PFSK-1 (cell line): ENCODE data around the gene GRAMD1B.

ENCODE experiments used
- POLR2AphosphoS5 ChIP-seq: IDR thresholded peaks from 2 replicates; pipeline ENCODE4 v1.6.1; 2012; ENCODE audit warnings: low read depth, mild to moderate bottlenecking, control low read depth, low read length, moderate library complexity
- REST ChIP-seq, 2 experiments: IDR thresholded peaks; 2 replicates each; pipeline versions ENCODE4 v1.6.1 to v1.8.0; 2011 to 2012; ENCODE audit warnings: low read depth in 2 of 2, low read length in 2 of 2, control low read depth in 1 of 2, inconsistent platforms in 1 of 2, mild to moderate bottlenecking in 1 of 2, moderate library complexity in 1 of 2; ENCODE audit not compliant: insufficient read depth in 1 of 2
- SIN3A ChIP-seq: IDR thresholded peaks from 2 replicates; pipeline ENCODE4 v1.6.1; 2012; ENCODE audit warnings: mild to moderate bottlenecking, low read length, moderate library complexity, borderline replicate concordance; ENCODE audit not compliant: insufficient read depth
- TAF1 ChIP-seq: IDR thresholded peaks from 2 replicates; pipeline ENCODE4 v1.6.1; 2012; ENCODE audit warnings: low read length, control low read depth, borderline replicate concordance; ENCODE audit not compliant: insufficient read depth

DNA sequence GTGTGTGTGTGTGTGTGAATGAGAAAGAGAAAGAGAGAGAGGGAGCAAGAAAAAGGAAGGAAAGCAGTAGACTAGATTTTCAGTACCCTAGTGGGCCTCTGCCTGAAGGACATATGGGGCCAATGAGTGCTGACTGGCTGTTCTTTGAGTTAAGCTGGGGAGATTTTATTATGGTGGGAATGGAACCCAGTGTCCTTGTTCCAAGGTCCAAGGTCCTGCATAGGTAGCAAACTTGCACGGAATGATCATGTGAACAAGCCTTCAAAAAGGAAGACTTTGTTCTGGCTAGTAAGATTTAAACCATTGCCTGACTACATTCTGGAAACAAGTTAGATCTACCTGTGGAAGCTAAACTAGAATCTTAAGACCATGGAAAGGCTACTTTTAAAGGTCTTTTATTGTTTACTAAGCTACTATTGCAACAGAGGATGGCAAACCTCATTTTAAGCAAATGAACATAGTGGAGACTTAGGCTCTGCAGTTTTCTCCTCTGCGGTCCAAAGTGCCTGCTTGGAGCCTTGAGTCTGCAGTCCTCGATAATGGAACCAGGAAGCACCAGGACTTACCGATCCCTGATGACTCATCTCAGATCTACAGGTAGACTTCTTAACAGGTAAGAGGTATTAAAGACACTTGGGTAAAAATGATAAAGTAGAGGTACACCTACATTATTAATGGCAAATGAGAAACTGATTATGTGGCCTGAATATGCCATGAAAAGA is 10.2 kb upstream of the GRAMD1B start:
- TF ChIP-seq REST (IDR thresholded peaks at IDR 0.05; ENCODE audit: insufficient read depth in 1 of 2, low read depth in 2 of 2, low read length in 2 of 2): no peak
- TF ChIP-seq SIN3A: no peak
- no peak for TF ChIP-seq POLR2AphosphoS5
- TF ChIP-seq TAF1: no peak
